ENCODE results near the gene SPACA5B. TPM values are rescaled to one million over a fixed set of nuclear protein-coding genes. Genes with fewer than 3 reads are reported as not detected.

SPACA5B gene
- total RNA-seq, 1 experiment from 2014 or later: not detected

Small RNA genes lying within 50 kb of the gene (small RNA-seq; reads per million reads assigned to genes)
- gene AC245047.7 (0 reads per million in 2 experiments), gene RNU6-707P (0 to 0.12 reads per million in 2 experiments)

Other genes with a start within 250 kb of the SPACA5B start
- gene ZNF182, start 126.6 kb upstream of the SPACA5B start, total RNA-seq (2014; rRNA removed; shearing (Covaris generic)): 4.4 and 6.6 TPM in 2 replicates
- not detected in 2 replicates for gene SPACA5, start 123.6 kb upstream of the SPACA5B start, total RNA-seq (2014; rRNA removed; shearing (Covaris generic))
- gene ZNF630, start 59.0 kb upstream of the SPACA5B start, total RNA-seq (2014; rRNA removed; shearing (Covaris generic)): 1.6 and 2.4 TPM in 2 replicates
- not detected in 2 replicates for gene SSX5, start 66.2 kb downstream of the SPACA5B start, total RNA-seq (2014; rRNA removed; shearing (Covaris generic))
- gene SSX1, start 124.8 kb downstream of the SPACA5B start, total RNA-seq (2014; rRNA removed; shearing (Covaris generic)): not detected in 2 replicates
- gene SSX3, start 226.1 kb downstream of the SPACA5B start, total RNA-seq (2014; rRNA removed; shearing (Covaris generic)): not detected in 2 replicates

Data from NCI-H460 (cell line).